Amniotic epithelial cell (primary cell): ENCODE results near the gene MED13.
"Not testable (repeated sequence)": the region's sequence is repeated elsewhere in the genome, so short reads cannot be mapped to it uniquely, and the experiment has no call there.

Experiments
- DNase-seq: peaks from one replicate; pipeline ENCODE4 v3.0.0-alpha.2; 2010; ENCODE audit warnings: low read depth

MED13 gene

GRCh38 chr17:62086737-62087136 lies 21.7 kb upstream of the MED13 start:
- no peak for DNase-seq

GRCh38 chr17:62085511-62086408 lies 20.7 kb upstream of the MED13 start:
- DNase-seq: peak; percentile 27

GRCh38 chr17:62084585-62084984 lies 19.5 kb upstream of the MED13 start:
- DNase-seq: no peak

DNA sequence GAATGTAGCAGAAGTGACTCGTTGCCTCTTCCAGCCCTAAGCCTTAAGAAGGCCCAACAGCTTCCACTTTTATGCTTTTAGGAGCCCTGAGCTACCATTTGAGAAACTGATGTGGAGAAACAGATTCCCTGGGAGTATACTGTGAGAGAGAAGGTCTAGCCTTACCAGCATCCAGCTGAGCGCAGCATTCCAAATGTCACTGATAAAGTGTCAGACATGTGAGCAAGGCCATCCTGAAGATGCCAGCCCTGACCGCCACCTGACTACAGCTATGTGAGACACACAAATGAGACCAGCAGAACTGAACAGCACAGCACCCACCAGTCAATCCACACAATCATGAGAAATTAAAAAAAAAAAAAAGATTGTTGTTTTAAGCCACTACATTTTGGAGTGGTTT lies 18.6 kb upstream of the MED13 start:
- DNase-seq: no peak

DNA sequence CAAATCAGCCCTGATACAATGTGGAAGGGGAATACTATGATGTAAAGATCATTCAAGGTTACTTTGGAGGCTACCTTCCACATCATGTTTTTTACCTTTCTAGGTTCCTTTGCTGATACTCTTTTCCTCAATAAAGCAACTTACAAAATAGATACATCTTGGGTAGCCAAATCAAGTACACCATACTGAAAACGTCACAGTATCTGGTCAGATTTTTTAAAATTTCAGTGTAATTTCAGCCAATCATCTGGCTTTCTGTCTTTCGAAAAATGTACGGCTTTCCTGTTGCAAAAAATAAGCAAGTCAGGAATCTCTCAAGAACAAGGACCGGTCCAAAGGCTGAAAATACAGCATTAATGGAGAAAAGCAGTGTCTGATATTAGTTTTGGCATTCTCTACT lies 15.6 kb upstream of the MED13 start:
- no peak for DNase-seq

DNA sequence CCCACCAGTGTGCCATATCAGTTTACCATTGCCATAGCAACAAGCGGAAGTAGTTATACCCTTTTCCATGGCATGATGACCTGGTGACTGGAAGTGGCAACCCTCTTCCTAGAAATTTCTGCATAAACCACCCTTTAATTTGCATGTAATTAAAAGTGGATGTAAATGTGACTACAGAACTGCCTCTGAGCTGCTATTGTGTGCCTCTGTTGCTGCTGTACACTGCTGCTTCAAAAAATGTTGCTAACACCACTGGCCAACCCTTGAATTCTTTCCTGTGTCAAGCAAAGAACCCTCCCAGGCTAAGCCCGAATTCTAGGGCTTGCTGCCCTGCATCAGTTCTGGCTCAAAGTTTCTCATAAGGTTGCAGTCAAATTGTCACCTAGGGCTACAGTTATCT lies 12.9 kb upstream of the MED13 start:
- no peak for DNase-seq

- DNase-seq: no peak
Observed at GRCh38 chr17:62076864-62077788, 12.0 kb upstream of the MED13 start.

DNA sequence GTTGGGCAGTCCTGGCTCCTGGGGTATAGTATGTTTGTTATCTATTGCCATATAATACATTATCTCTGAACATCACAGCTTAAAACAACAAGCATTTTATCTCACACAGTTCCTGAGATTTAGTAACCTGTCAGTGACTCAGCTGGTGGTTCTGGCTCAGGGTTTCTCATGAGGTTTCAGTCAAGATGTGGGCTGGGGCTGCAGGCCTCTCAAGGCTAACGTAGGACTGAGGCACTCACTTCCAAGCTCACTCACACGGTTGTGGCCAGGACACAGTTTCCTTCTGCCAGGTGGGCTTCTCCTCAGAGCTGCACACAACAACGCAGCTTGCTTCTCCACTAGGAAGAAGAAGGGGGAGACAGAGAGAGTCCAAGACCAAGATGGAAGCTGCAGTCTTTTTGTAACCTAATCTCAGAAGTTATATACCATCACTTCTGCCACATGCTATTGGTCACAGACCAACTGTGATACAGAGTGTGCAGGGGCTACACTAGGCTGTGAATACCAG lies 10.3 kb upstream of the MED13 start:
- DNase-seq: peak; percentile 94

GRCh38 chr17:62073993-62074392 lies 8.9 kb upstream of the MED13 start:
- no peak for DNase-seq

DNA sequence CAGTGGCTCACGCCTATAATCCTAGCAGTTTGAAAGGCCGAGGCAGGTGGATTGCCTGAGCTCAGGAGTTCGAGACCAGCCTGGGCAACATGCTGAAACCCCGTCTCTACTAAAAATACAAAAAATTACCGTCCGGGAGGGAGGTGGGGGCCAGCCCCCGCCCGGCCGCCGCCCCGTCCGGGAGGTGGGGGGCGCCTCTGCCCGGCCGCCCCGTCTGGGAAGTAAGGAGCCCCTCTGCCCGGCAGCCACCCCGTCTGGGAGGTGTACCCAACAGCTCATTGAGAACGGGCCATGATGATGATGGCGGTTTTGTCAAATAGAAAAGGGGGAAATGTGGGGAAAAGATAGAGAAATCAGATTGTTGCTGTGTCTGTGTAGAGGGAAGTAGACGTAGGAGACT lies 7.8 kb upstream of the MED13 start:
- not testable (repeated sequence) for DNase-seq

- no peak for DNase-seq
Observed at GRCh38 chr17:62070900-62071299, 5.8 kb upstream of the MED13 start.

DNA sequence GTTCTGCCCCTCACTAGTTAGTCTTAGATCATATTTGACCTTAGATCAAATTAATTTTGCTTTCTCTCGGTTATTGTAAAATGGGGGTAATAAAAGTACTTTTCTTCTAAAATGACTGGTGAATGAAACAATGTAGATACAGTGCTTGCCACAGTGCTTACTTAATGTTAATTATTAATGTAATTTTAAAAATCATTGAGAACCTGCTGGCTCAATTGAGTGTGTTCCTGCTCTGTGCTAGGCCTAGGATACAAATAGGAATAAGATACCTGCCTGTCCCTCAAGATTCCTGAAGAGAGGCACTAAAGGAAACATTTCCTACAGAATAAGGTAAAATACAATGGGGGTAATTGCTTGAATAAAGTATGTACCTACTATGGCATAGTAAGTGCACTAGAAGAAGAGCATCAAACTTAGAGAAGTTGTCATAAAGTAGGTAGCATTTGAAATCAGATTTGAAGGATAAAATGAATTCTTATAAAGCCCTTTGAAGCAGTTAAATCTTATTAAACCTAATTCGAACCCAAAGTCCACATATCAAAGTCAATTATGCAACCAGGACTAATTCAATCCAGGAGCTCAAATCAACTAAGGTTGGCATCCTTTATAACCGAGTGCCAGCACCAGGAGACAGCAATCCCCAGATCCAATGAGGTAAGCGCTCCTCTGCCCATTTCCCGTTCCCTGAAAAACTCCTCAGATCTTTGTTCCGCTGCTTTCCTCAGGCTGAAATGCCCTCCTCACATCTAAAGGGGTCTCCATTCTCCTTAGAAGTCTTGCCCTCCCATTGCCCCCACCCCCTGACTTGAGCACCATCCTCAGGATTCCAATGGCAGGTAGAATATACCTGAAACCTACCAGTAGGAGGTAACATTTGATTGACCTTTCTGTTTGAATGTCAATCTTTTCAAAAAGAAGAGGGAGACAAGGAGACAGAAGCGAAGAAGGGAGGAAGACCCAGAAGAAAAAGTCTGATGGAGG lies 2.4 kb upstream of the MED13 start:
- DNase-seq: no peak

GRCh38 chr17:62065611-62066468 lies 762 bp upstream of the MED13 start:
- peak; percentile 95 for DNase-seq

DNA sequence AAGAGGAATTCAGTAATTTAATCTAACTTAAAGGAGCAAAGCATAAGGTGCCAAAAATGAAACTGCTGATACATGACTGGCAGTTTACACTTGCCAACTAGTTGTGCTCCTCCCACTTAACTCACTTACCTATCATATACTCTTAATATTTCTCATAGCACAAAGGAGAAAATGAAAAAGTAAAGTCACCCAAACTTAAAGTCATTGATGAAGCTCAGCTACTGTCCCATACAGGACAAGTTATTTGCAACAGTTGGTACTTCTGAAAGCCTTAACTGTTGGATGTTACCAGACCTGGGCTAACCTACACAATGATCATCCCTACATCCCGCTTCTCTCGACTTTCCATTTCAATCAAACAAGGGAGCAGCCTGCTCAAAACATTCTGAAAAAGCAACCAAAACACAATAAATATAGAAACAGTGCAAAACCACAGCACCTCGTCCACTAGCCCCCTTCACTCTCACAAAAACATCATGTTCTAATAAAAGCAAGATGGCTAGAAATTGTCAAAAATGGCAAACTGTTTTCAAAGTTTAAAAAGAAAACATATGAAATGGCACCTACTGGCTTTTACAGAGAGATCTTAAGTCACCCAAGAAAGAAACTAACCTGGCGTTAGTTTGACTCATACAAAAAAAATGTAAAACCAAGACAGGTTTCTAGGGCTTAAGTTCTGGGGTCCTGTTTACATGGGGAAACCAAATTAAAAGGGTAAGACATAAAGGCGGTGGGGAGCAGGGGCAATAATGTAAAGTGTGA lies 868 bp downstream of the MED13 start:
- DNase-seq: peak; percentile 19

GRCh38 chr17:62062944-62063343 lies 2.1 kb downstream of the MED13 start:
- DNase-seq: no peak

DNA sequence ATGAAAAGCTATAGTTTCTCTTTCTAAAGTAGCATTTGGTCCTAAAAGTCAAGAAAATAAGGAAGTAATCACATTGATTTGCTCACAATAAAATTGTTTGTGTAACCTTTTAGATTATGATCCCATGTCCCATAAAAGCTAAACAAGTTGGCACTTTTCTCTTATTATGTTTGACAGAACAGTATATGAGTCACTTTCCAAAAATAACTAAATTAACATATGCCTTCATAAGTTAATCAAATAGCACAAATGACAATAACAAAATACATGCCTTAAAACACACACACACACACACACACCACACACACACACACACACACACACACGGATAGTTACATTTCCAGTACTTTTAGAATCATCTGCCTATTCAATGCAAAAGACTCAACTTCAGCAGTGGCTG lies 2.8 kb downstream of the MED13 start:
- DNase-seq: peak; percentile 16

DNA sequence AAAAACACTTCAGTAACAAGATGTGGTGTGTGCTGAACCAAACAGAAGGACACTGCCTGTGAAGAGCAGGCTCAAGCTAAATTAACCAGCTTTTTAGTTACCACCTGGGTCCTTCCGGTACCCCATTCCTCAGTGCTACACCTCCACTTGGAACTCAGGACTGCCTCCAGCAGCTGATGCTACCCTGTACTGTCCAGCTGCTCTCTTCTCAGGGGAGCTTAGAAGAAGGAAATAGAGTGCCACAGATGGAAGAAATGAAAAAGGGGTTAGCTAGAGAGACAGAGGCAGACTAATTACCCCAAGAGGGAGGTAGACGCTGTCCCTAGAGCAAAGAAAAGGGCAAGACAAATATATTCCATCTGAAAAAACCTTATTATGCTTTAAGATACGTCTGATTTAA lies 5.7 kb downstream of the MED13 start:
- DNase-seq: no peak

DNA sequence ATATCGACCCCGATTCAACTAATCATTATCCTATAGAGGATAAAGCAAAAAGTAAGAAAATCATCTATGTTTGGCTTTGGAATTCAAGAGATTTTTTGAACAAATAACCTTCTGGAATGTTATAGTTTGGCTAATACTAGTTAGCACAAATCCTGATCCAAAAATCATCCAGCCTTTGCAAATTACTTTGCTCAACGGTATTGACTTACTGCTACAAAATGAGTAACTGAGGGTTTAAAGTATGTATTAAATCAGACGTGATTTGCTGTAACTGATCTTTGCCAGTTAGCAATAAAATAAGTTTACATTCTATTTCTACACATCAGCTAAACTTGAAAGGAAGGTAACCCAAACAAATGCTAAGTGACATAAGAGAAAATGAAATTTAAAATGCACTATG lies 6.5 kb downstream of the MED13 start:
- DNase-seq: no peak

DNA sequence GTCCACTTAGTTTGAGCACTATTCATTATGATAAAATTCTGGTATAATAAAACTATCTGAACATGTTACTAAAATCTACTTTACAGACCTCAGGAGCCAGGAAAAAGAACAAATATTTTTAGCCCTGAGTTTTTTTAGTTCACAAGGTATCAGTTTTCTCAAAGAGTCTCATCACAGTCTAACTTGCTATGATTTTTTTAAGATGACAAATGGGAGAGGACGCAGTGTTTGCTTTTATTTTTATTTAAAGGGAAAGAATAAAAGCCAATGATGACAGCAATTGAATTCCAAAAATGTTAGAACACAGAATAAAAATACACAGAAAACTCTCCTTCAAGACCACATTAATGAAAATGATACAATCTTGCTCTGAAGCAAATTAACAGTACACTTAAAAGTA lies 7.4 kb downstream of the MED13 start:
- no peak for DNase-seq
